Activated CD4-positive, alpha-beta T cell treated with anti-CD3 and anti-CD28 coated beads, Interleukin-2, amount 10 ng/mL, durations not matched to agents 7 days and 5 days (primary cell): ENCODE measurements around the gene CACNA1C. TPM values are rescaled to one million over a fixed set of nuclear protein-coding genes. Genes with fewer than 3 reads are reported as not detected.

Source experiments
- CTCF ChIA-PET: fragments of 350-600 bp; sonication (Branson Sonifier 250); formaldehyde crosslinking; loops from one replicate; lab custom pipeline; 2021; ENCODE audit warnings: antibody characterized with exemption; lab: Charles Lee
- POLR2A ChIA-PET: fragments of 350-600 bp; sonication (Branson Sonifier 250); formaldehyde crosslinking; loops from one replicate; lab custom pipeline; 2021; ENCODE audit warnings: antibody characterized with exemption; lab: Charles Lee
- DNase-seq: peaks from one replicate; pipeline ENCODE4 v3.0.0-alpha.2; 2020
- H3K27ac Mint-ChIP-seq: one replicate; pipeline ENCODE4 v1.8.0; 2021; ENCODE audit warnings: mild to moderate bottlenecking, moderate library complexity, mixed read lengths
- H3K27me3 Mint-ChIP-seq: one replicate; pipeline ENCODE4 v1.8.0; 2021; ENCODE audit warnings: mixed read lengths
- H3K36me3 Mint-ChIP-seq: one replicate; pipeline ENCODE4 v1.8.0; 2021; ENCODE audit warnings: low read depth, mixed read lengths
- H3K4me1 Mint-ChIP-seq: one replicate; pipeline ENCODE4 v1.8.0; 2021; ENCODE audit warnings: mixed read lengths
- H3K4me3 Mint-ChIP-seq: one replicate; pipeline ENCODE4 v1.8.0; 2021; ENCODE audit warnings: mild to moderate bottlenecking, moderate library complexity, mixed read lengths
- H3K9me3 Mint-ChIP-seq: one replicate; pipeline ENCODE4 v1.8.0; 2021; ENCODE audit warnings: mixed read lengths
- total RNA-seq, 2 experiments: library from RNA; stranded (reverse); gene quantifications; one replicate each; pipeline ENCODE4 v1.2.3, GENCODE V29; 2021

Gene CACNA1C
- total RNA-seq, 2 experiments from 2014 or later, result 0.12 to 0.15 TPM

DNA sequence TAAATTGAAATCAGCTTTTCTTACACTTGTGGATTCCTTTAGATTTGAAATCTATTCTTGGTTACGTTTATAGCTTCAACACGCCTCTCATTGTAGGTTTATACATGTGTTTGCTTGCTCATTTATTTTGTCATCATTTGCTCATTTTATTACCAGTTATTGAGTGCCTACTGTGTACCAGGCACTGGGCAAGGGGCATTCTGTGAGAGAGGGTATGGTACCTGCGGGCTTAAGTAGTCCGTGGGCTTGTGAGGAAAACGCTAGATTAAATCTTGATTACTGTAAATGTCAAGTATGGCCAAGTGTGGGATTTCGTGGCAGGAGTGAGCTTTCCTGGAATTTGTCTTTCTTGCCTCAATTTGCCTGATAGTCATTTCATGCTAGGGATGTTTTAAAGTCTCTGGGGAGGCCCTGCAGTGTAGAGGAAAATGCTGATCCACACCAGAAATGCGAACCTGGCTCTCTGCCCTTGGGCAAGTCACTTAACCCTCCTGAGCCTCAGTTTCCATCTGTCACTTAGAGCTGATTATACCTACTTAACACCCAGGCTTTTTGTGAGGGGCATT, 92.7 kb downstream of the CACNA1C start:
- Mint-ChIP-seq H3K27ac (no peak overlapping the region), H3K4me3 (no peak overlapping the region), H3K9me3 (no peaks in the 10 kb centered on the region), H3K36me3 (no peaks in the 10 kb centered on the region), H3K4me1 (no peaks in the 10 kb centered on the region), H3K27me3 (peaks cover 10% of the 10 kb centered on the region)
- DNase-seq, result no peak
- POLR2A ChIA-PET, result no interaction called here
- CTCF ChIA-PET, result interaction anchor here (1.3 kb wide), 1 partner anchor 19 kb away, joined by 4 read pairs; no protein-coding TSS in a partner anchor

DNA sequence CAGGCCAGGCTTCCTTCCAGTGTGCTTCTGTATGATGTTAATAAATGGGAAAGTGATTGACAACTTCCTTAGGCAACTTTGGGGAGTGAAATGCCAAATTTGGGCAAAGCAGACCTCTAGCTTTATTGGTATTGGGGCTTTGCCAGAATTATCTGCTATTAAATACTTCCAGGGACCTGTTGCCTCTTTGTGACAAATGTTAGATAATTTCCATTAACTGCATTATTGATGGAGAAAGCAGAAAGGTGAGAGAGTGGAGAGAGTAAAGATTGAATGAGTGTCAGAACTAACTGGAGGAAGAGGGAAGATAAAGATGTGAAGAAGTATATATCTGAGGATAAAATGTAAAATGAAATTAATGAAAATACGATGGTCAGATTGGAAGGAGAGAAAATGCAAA, 94.5 kb downstream of the CACNA1C start:
- H3K27me3 Mint-ChIP-seq, result peaks cover 10% of the 10 kb centered on the region
- H3K27ac Mint-ChIP-seq, result no peak overlapping the region
- ChIA-PET CTCF (no interaction called here), POLR2A (no interaction called here)
- H3K4me3 Mint-ChIP-seq, result no peak overlapping the region
- DNase-seq, result no peak
- no peaks in the 10 kb centered on the region for H3K4me1 Mint-ChIP-seq
- H3K9me3 Mint-ChIP-seq, result no peaks in the 10 kb centered on the region
- no peaks in the 10 kb centered on the region for H3K36me3 Mint-ChIP-seq

DNA sequence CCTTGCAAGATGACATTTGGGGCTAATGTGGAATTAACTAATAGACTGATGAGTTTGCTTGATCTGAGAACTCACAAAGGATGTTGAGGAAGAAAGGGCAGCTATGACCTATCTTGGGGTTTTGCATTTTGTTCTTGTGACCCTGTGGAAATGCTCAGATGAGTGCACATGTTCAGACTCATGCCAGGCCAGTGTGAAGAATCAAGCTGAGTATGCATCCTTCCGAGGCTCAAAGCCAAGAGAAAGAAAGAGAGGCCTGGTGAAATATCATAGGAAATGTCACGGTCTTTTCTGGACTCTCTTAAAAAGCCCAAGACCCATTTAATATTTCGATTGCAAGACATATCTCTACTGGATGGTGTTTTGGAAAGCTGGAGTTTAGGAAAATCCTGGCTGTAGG, 96.3 kb downstream of the CACNA1C start:
- POLR2A ChIA-PET, result no interaction called here
- H3K36me3 Mint-ChIP-seq, result no peaks in the 10 kb centered on the region
- no peak overlapping the region for H3K4me3 Mint-ChIP-seq
- H3K4me1 Mint-ChIP-seq, result no peaks in the 10 kb centered on the region
- CTCF ChIA-PET, result no interaction called here
- H3K27ac Mint-ChIP-seq, result no peak overlapping the region
- H3K9me3 Mint-ChIP-seq, result no peaks in the 10 kb centered on the region
- peaks cover 10% of the 10 kb centered on the region for H3K27me3 Mint-ChIP-seq
- DNase-seq, result no peak

DNA sequence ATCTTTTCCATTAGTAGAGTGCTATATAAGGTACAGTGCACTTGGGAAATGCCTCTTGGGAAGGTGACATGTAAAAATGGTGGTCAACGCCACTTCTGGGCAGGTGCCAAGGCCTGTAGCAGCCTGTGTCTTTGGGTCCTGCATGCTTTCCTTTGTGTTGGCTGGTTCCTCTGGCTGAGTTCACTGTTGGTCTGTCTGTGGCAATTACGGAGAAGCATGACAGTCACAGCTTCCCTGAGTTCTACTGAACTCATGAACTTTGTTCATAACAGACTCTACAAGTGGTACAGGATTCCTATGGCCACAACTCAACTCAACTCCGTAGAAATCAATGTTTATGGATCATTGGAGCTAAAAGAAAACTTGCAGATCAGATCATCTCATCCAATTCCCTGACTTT, 98.0 kb downstream of the CACNA1C start:
- CTCF ChIA-PET, result interaction anchor here (0.7 kb wide), 1 partner anchor 1346 kb away, joined by 3 read pairs; no protein-coding TSS in a partner anchor
- H3K27me3 Mint-ChIP-seq, result peaks cover 10% of the 10 kb centered on the region

DNA sequence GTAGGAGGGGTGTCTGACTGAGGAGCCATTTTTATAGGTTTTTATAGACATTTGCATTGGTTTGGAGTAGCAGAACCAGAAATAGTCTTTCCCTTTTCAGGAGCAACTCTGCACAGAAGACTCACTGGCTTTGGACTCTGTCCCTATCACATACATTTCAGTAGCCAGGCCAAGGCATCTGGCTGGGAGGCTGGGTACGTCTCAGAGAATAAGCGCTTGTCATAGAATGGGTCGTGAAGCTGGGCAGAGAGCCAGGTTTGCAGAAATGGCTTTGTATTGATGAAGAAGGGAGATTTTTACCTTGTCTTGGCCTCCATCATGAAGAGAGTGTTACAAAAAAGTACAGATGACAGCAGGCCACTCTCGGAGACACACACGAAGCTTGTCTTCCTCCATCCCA, 98.6 kb downstream of the CACNA1C start:
- H3K9me3 Mint-ChIP-seq, result no peaks in the 10 kb centered on the region
- no peak for DNase-seq
- no peak overlapping the region for H3K27ac Mint-ChIP-seq
- no peak overlapping the region for H3K4me3 Mint-ChIP-seq
- peaks cover 10% of the 10 kb centered on the region for H3K27me3 Mint-ChIP-seq
- ChIA-PET CTCF (interaction anchor here (0.6 kb wide), 1 partner anchor 960 kb away, joined by 6 read pairs; no protein-coding TSS in a partner anchor), POLR2A (interaction anchor here (0.6 kb wide), 1 partner anchor 837 kb away, joined by 3 read pairs; no protein-coding TSS in a partner anchor)
- H3K36me3 Mint-ChIP-seq, result no peaks in the 10 kb centered on the region
- no peaks in the 10 kb centered on the region for H3K4me1 Mint-ChIP-seq

More for the DNA sequence above, 98.0 kb downstream of the CACNA1C start:
- Mint-ChIP-seq H3K36me3 (no peaks in the 10 kb centered on the region), H3K4me3 (no peak overlapping the region), H3K27ac (no peak overlapping the region), H3K4me1 (no peaks in the 10 kb centered on the region), H3K9me3 (no peaks in the 10 kb centered on the region)
- POLR2A ChIA-PET, result interaction anchor here (0.6 kb wide), 1 partner anchor 836 kb away, joined by 3 read pairs; no protein-coding TSS in a partner anchor
- no peak for DNase-seq

DNA sequence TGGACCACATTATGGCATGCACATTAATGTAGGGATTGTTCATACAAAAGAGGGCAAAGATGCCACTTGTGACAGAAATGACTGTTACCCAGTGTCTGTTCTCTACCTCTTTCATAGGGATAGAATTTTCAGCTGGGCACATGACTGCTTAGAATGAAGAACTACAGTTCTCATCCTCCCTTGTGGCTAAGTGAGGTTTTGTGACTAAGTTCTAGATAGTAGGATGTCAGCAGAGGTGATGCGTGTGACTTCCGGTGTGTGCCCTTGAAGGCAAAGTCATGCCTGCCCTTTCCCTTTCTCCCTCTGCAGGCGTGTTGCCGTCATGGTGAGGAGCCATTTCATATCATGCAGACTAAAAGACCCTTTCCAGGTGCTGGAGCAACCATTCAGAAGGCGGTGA, 99.3 kb downstream of the CACNA1C start:
- H3K27me3 Mint-ChIP-seq, result peaks cover 7% of the 10 kb centered on the region
- H3K4me1 Mint-ChIP-seq, result no peaks in the 10 kb centered on the region
- DNase-seq, result peak; percentile 8

DNA sequence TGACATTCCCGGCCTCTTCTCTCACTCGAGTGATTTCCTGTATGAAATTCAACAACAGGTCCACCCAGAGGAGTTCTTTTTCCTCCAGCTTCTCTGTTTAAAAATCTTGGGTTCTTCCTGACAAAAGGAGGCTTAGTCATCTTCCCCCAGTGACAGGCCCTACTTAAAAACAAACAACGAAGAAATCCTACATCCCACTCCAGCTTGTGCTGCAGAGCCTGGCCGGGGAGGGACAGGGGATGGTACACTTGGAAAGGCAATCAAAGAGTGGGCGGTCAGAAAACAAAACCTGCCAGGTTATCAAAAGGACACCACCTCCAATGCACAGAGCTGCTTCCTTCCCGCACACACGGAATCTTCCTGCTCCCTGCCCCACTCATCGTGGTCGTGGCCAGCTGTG, 101.3 kb downstream of the CACNA1C start:
- Mint-ChIP-seq H3K9me3 (no peaks in the 10 kb centered on the region), H3K27me3 (no peaks in the 10 kb centered on the region), H3K36me3 (no peaks in the 10 kb centered on the region), H3K27ac (no peak overlapping the region), H3K4me1 (no peaks in the 10 kb centered on the region), H3K4me3 (no peak overlapping the region)
- no peak for DNase-seq
- ChIA-PET CTCF (interaction anchor here (1.0 kb wide), 1 partner anchor 12 kb away, joined by 3 read pairs; no protein-coding TSS in a partner anchor), POLR2A (no interaction called here)

More for the DNA sequence above, 99.3 kb downstream of the CACNA1C start:
- Mint-ChIP-seq H3K27ac (no peak overlapping the region), H3K9me3 (no peaks in the 10 kb centered on the region), H3K36me3 (no peaks in the 10 kb centered on the region), H3K4me3 (no peak overlapping the region)
- ChIA-PET POLR2A (no interaction called here), CTCF (no interaction called here)

DNA sequence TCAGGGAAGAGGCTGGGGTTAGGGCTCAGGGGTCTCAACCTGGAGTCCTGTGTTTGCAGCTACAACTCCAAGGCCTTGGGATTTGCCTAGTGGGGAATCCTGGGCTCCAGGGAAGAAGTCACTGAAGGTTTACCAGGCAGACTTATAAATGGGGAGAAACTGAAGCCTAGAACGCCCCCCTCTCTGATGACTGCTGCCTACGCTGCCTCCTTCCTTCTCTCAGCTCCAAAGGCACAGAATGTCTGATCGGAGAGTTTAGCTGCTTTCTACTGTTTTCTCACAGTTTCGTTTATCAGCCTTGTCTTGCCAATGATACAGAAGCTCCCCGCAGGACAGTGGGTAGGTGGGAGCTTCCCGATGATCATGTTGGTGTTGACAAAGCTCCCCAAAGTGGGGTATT, 101.7 kb downstream of the CACNA1C start:
- H3K4me1 Mint-ChIP-seq, result no peaks in the 10 kb centered on the region
- no peaks in the 10 kb centered on the region for H3K36me3 Mint-ChIP-seq
- DNase-seq, result no peak
- no peak overlapping the region for H3K4me3 Mint-ChIP-seq
- POLR2A ChIA-PET, result no interaction called here
- H3K27me3 Mint-ChIP-seq, result no peaks in the 10 kb centered on the region
- CTCF ChIA-PET, result interaction anchor here (0.7 to 1.0 kb wide), 2 partner anchors 11 to 160 kb away, joined by 3 read pairs; no protein-coding TSS in a partner anchor
- H3K9me3 Mint-ChIP-seq, result no peaks in the 10 kb centered on the region
- H3K27ac Mint-ChIP-seq, result no peak overlapping the region

DNA sequence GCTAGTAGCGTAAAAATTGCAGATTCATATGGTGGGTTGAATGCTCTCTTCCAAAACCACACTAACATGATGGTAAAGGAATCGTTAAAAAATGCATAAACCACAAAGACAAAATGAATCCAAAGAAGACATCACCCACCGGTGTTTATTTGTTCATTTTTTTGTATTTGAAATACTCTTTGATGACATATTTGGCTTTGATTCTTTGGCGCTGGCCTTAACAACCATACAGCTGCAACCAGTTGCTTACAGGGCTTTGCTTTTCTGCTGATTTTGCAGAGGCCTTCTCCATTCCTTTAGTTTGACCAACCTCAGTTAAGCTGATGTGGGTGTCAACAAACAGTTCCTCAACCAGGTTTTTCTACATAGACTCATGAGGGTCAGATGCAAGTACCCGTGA, 103.5 kb downstream of the CACNA1C start:
- H3K27me3 Mint-ChIP-seq, result no peaks in the 10 kb centered on the region
- no peak overlapping the region for H3K4me3 Mint-ChIP-seq
- POLR2A ChIA-PET, result no interaction called here
- H3K4me1 Mint-ChIP-seq, result no peaks in the 10 kb centered on the region
- H3K36me3 Mint-ChIP-seq, result no peaks in the 10 kb centered on the region
- H3K27ac Mint-ChIP-seq, result no peak overlapping the region
- no peak for DNase-seq
- H3K9me3 Mint-ChIP-seq, result no peaks in the 10 kb centered on the region
- CTCF ChIA-PET, result interaction anchor here (1.5 kb wide), 1 partner anchor 12 kb away, joined by 3 read pairs; no protein-coding TSS in a partner anchor

DNA sequence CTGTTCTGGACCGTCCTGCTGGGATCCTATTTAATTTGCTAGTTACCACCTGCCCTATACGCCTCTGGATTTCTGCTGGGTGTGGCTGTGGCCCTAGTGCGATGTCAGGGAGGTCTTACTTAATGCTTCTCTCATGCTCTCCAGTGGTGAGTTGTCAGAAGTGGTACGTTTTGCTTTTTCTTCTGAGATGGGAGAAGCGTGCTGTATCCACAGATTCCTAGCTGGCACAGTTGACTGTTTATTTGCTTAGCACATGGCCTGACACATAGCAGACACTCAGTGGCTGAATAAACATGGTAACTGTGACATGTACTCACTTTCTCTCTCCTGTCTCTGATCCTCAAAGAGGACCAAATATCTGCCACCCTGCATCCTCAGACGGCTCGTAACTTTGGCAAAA, 107.3 kb downstream of the CACNA1C start:
- H3K27ac Mint-ChIP-seq, result no peak overlapping the region
- POLR2A ChIA-PET, result no interaction called here
- H3K27me3 Mint-ChIP-seq, result no peaks in the 10 kb centered on the region
- no peaks in the 10 kb centered on the region for H3K4me1 Mint-ChIP-seq
- no peaks in the 10 kb centered on the region for H3K9me3 Mint-ChIP-seq
- no peak for DNase-seq
- CTCF ChIA-PET, result no interaction called here
- H3K36me3 Mint-ChIP-seq, result no peaks in the 10 kb centered on the region
- no peak overlapping the region for H3K4me3 Mint-ChIP-seq

DNA sequence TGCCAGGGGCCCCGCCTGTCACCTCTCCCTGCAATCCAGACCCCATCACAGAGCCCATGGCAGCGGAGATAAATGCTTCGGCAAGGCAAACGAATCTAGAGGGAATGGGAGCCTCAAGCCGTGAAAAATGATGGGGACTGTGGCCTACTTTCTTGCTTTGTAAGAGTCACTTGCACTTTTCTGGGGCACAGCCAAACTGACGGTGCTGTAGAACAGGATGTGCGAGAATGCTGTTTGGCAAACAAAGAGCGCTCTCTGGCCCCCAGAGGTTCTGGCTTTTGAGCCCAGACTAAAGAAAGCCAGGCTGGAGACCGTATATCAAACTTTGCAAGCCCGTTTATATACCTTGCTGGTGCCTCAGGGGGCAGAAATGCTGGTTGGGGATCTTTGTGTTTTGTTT, 108.7 kb downstream of the CACNA1C start:
- CTCF ChIA-PET, result interaction anchor here (1.4 kb wide), 1 partner anchor 11 kb away, joined by 4 read pairs; no protein-coding TSS in a partner anchor
- no peak for DNase-seq
- Mint-ChIP-seq H3K9me3 (peaks cover under 1% of the 10 kb centered on the region), H3K4me1 (no peaks in the 10 kb centered on the region), H3K27ac (no peak overlapping the region), H3K36me3 (no peaks in the 10 kb centered on the region), H3K4me3 (no peak overlapping the region), H3K27me3 (peaks cover 6% of the 10 kb centered on the region)
- POLR2A ChIA-PET, result no interaction called here

DNA sequence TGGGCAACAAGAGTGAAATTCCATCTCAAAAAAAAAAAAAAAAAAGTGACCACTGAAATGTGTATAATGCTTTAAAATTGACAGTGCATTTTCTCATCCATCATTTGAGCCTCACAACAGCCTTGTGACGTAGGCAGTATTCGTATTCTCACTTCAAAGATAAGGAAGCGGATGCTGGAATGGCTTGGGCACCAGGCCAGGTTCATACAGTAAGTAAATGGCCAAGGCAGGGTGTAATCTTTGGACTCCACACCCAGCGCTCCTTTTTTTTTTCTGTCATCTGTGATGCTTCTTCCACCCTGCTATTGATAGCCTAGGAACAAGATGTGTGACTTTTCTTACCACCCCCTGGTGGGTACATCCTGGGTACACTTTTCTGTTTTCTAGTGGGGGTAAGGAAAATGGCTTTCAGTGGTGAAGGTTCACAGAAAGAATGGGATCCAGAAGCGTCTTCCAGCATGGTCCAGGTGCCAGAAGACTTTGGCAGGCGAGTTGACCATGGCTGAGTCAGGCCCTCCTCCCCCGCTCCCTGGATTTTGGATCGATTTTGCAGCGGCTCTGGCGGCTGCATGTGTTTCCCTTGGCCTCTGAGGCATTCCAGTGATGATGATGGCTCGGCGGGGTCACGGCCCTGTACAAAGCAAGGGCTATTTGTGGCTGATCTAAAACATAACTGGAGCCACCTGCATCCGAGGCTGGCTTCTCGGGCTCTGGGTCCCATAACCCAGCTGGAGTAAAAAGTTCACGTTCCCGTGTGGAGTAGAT, 110.6 kb downstream of the CACNA1C start:
- no peaks in the 10 kb centered on the region for H3K4me1 Mint-ChIP-seq
- H3K27me3 Mint-ChIP-seq, result peaks cover 6% of the 10 kb centered on the region
- H3K4me3 Mint-ChIP-seq, result no peak overlapping the region
- H3K36me3 Mint-ChIP-seq, result no peaks in the 10 kb centered on the region
- no peak for DNase-seq
- CTCF ChIA-PET, result no interaction called here
- POLR2A ChIA-PET, result no interaction called here
- peaks cover 19% of the 10 kb centered on the region for H3K9me3 Mint-ChIP-seq
- no peak overlapping the region for H3K27ac Mint-ChIP-seq

DNA sequence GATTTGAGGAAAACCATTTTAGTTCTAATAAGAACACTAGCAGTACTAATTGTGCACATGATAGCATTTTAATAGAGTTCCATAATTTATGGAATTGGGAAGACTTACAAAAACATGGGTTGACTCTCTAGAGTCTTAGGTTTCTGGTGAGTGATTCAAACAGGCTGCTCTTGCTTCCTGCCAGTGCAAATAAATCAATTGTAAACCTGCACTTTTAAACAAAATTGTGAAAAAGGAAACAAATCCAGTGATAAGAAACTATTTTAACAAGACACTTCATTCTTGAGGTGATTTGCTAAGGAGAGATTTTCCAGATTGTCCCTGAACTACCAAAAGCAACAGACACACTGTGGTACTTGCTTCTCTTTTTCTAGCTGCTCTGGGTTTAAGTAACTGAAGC, 112.2 kb downstream of the CACNA1C start:
- Mint-ChIP-seq H3K9me3 (peaks cover 19% of the 10 kb centered on the region), H3K36me3 (no peaks in the 10 kb centered on the region), H3K4me3 (no peak overlapping the region), H3K4me1 (no peaks in the 10 kb centered on the region), H3K27me3 (peaks cover 6% of the 10 kb centered on the region), H3K27ac (no peak overlapping the region)
- ChIA-PET CTCF (interaction anchor here (0.6 to 1.0 kb wide), 2 partner anchors 11 to 581 kb away, joined by 3 to 5 read pairs; no protein-coding TSS in a partner anchor), POLR2A (no interaction called here)
- DNase-seq, result no peak
